ENCODE measurements around the gene SLC22A3.
A peak's percentile ranks its signal among the peaks of the same experiment; 100 is the strongest.
"Not testable (repeated sequence)": the region's sequence is repeated elsewhere in the genome, so short reads cannot be mapped to it uniquely, and the experiment has no call there.

The SLC22A3 gene

GRCh38 chr6:160454303-160454702 lies 106.1 kb downstream of the SLC22A3 start:
- no peak for DNase-seq

- DNase-seq, result no peak
Observed at GRCh38 chr6:160455081-160455480, 106.9 kb downstream of the SLC22A3 start.

- DNase-seq, result peak in 1 of 2 experiments; percentile 49
Observed at GRCh38 chr6:160455541-160456213, 107.5 kb downstream of the SLC22A3 start.

- DNase-seq, result no peak
Observed at GRCh38 chr6:160456214-160456546, 108.0 kb downstream of the SLC22A3 start.

- DNase-seq, result no peak
Observed at GRCh38 chr6:160457823-160458222, 109.6 kb downstream of the SLC22A3 start.

- DNase-seq, result no peak
Observed at GRCh38 chr6:160461641-160462040, 113.5 kb downstream of the SLC22A3 start.

- no peak for DNase-seq
Observed at GRCh38 chr6:160462116-160462515, 113.9 kb downstream of the SLC22A3 start.

- DNase-seq, result no peak
Observed at GRCh38 chr6:160462551-160463109, 114.5 kb downstream of the SLC22A3 start.

GRCh38 chr6:160464744-160465143 lies 116.6 kb downstream of the SLC22A3 start:
- DNase-seq, result no peak

- not testable (repeated sequence) for DNase-seq
Observed at GRCh38 chr6:160467261-160467871, 119.2 kb downstream of the SLC22A3 start.

- no peak for DNase-seq
Observed at GRCh38 chr6:160469153-160469552, 121.0 kb downstream of the SLC22A3 start.

- not testable (repeated sequence) for DNase-seq
Observed at GRCh38 chr6:160476056-160476455, 127.9 kb downstream of the SLC22A3 start.

GRCh38 chr6:160477072-160477471 lies 128.9 kb downstream of the SLC22A3 start:
- DNase-seq, result not testable (repeated sequence)

- DNase-seq, result no peak
Observed at GRCh38 chr6:160477901-160478300, 129.7 kb downstream of the SLC22A3 start.

- no peak for DNase-seq
Observed at GRCh38 chr6:160487116-160487515, 138.9 kb downstream of the SLC22A3 start.

- no peak for DNase-seq
Observed at GRCh38 chr6:160489091-160489490, 140.9 kb downstream of the SLC22A3 start.

GRCh38 chr6:160494576-160494975 lies 146.4 kb downstream of the SLC22A3 start:
- DNase-seq, result no peak

- DNase-seq, result no peak
Observed at GRCh38 chr6:160500639-160501038, 152.5 kb downstream of the SLC22A3 start.
